GM21528 (cell line): ENCODE measurements around the gene TUBB2B.

ENCODE experiments used
- ATAC-seq: cut with Tn5 transposase; IDR thresholded peaks from one replicate; pipeline ENCODE4 v1.9.1; 2021; ENCODE audit warnings: mild to moderate bottlenecking, moderate library complexity; ENCODE audit not compliant: unreplicated experiment, low FRiP score

The TUBB2B gene

DNA sequence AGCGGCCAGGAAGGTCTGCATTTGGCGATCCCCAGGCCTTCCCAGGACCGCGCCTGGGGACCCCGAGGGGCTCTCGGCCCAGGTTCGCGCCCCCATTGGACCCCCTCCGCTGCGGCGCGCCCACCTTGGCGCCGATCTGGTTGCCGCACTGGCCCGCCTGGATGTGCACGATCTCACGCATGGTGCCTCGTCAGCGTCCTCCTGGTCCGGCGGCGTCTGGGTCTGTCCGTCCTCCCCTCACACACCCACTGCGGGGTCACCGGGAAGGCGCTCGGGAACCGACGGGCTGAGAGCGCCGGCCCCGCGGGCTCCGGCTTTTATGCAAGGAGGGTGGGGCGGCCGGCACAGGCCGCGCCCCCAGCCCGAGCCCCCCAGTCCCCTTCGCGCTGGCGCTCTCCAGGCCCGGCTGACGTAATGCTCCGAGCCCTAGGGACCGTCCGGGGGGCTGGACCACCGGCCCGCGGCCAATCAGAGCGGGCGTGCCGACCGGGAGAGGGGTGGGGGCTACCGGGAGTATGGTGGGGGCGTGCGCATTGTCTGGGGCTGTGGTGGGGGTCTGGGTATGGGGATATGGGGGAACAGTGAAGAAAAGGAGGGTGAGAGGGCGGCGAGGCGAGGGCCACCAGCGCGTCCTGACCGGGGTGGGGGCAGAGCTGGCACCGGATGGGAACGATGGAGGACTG, at the start of gene TUBB2B:
TSS of gene TUBB2B (minus strand) at position 291 of the 683 bp plus-strand sequence. CDS start at position 181, 110 bp downstream.
- ATAC-seq, result no peak

DNA sequence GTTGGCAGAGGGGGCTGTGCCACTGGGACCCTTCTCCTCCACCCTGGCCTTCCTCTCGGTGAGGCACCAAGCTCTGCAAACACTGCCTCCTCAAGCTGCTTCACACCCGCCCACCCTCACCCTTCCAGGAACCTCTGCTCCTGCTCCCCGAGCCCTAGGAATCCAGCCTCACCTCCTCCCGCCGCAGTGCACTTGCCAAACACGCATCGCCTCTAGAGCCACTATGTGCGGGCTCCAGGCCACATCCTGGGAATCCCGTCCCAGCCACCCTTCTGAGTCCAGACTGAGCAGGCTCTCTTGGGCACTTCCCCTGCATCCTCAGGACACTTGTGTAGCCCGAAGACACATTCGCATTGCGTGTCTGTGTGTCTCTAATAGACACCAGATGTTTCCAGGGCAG, 49.8 kb upstream of the TUBB2B start:
- ATAC-seq, result no peak

DNA sequence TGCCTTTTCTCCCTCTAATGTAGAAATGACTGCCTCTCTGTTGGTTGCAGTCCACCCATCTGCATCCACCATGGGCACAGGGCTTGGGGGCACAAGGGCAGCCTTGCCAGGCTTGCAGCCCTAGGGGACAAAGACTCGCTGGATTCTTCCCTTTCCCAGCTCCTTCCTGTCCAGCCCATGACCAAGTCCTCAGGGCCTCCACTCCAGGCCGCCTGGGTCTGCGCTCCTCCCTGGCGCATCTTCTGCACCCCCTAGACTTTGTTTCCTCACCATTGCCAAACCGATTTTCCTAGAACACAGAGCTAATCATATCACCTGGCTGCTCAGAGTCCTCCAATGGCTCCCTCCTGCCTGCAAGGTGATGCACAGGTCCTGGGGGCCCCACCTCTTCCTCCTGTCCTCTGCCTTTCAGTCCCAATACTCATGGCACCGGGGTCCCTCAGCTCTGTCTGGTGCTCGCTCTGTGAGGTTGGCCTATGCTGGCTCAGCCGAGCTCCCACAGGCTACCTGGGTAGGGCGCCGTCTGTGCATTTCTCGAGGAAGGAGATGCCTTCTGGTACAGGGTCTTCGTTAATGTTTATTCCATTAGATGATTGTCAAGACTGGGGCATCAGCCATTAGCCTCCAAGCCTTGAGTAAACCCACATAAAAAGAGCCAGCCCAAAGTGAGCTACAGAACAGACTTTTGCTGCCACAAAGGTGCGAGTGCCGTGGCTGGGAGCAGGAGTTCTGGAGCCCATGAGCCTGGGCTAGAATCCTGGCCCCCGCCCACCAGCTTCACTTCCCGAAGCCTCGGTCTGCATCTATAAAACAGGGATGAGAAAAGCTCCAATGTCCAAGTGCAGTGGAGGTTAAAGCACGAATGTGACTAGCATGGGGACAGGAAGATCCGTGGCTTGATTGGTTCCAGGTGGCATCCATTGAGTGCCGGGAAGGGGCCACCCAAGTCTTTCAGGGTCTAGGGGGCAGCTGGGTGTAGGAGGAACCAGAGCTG, 49.0 kb upstream of the TUBB2B start:
- no peak for ATAC-seq

DNA sequence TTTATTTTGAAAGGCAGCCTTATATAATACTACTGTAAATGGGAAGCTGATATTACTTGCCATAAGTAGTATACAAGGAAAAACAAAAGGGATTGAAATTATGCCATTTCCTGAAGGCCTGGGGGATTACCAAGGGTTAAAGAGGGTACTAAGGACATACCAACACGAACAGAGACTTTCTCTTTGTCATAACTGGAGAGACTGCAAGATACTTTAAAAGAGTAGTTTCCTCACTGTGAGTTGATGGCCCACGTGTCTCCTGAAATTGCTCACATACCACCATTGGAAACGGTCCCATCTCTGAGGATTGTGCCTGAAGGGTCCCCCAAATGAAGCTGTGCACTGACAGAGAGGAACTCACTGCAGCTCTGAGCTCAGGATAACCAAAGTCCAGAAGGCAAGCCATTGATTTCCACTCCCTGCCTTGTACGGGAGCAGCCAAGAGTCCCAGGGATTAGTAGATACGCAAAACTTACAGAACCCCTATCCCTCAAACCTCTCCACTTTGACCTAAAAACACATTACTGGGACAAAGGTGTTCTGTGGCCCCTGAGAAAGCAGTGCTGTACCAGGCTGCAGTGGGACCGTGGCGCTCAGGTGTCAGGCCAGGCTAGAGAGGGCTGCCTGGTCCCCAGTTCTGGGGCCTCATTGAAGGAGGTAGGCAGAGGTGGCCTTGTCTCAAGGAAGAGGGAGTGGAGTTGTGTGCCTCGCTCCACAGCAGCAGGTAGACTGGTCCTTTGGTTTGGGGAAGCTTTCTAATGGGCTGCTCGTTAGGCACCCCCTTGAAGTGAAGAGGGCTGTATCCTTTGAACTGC, 46.5 kb upstream of the TUBB2B start:
- ATAC-seq, result no peak

DNA sequence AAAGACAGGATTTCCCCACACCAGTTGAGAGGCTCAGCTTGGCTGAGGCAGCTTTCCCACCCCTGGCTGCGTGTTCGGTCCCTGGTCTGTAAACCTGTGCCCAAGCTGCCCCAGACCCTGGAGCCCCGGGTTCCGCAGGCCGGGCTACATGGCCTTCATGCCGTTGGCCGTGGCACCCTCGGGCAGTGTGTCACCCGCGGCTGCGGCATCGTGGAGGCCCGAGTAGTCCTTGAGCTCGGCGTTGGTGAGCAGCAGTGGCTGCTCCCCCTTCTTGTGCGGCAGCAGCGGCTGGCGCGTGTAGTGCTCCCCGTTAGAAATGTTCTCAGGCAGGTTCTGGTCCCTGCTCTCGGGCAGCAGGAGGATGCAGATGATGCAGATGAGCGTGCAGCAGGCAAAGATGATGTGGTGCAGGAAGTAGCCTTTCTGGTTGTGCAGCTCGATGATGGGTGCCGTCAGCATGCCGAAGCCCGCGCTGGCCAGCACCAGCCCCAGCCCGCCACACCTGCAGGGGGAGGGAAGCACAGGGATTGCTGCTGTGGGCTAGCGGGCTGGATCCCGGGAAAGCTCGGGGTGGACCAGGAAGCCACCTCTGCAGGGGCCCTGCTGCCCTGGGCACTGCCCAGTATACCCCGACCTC, 45.6 kb upstream of the TUBB2B start:
- no peak for ATAC-seq

DNA sequence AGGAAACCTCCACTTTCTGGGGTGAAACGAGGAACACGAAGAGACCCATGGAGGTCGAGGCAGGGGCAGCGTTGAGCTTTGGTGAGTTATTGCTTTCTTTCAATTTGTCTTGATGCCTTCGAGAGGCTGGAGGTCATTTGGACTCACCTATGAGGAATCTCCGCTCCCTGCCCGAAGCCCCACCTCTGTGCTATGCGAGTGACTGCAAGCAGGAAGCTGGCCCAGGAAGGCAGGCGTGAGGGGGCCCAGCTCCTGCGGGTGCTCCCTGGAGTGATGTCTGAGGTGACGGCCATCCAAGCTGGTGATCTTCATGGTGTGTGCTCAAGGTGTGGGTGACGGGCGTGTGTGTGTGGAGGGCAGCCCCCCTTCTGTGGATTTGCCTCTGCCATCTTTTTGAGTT, 44.3 kb upstream of the TUBB2B start:
- ATAC-seq, result no peak

DNA sequence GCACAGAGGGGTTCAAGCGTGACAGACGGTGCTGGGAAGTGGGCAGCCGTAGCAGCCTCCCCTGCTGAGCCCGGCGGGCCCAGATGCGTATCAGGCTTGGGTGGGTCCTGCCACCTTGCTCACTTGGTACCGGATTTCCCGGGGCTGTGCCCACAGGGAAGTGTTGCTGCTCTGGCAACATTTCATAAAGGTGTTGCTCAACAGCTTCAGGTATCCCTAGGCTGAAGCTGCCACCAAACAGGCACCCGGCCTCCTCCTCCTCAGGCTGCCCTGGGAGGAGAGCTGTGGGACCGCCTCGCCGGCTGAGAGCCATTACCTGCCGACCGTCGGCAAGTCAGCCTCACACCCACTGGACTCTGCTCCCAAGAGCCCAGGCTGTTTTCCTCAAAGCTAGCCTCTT, 42.8 kb upstream of the TUBB2B start:
- ATAC-seq, result no peak

DNA sequence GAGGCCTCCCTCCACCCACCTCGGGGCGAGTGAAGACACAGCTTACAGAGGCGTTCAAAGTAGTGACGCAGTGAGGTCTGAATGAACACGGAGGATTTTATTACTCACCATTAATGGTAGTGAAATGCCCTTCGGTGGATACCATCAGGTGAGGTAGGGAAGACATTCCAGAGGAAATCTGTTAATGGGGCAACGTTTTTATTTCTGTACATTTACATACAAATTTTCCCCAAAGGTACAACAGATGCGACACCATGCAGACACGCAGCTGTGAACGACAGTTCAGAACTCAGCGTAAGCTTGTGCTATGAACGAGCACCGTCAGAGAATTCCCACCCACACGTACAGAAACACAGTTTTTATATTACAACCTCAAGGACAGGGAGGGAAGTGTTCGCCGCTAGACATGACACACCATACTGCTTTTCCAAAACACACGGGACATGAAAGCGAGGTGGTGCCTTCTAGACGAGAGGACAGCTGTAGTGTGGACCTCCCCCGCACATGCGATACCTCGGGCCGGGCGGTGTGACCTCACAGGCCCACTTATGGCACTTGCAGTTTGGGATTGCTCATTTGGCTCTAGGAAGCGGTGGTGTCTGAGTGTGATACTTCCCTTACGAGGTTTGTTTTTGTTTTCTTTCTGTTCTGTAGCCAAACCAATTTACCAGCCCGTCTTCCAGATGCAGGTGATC, 42.0 kb upstream of the TUBB2B start:
- ATAC-seq, result no peak

DNA sequence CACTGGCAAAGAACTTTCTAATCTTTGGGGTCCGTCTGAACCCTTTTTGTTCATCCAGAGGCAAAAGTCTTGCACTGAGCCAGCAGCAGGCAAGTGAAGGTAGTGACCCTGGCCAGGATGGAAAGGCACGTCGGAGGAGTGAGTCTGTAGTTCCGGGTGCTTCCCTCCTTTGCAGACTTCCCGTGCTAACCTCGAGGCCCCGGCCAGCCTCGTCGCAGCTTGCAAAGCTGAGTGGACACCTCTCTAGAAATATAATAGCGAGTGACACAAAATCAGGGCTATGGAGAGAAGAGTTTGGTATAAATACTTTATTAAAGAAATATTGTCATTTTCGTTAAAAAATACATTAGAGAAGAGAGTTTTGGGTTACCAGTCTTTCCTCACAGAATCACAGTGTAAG, 41.2 kb upstream of the TUBB2B start:
- ATAC-seq, result no peak

DNA sequence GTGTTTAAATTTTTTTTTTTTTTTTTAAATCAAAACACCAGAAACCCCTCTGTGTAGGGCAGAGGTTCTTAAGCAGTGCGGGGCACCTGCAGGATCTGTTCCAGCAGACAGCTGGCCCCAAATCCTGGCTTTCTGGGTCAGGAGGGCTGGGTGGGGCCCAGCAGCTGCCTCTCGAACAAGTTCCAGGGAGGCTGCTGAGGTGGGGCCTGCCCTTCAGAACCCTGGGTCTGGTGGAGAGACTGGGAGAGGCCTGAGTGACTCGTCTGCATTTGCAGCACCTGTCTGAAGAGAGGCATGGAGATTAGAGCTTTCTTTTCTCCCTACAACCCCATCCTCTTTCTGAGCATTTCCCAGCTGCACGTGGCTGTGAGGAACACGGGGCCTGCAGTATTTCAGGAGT, 39.7 kb upstream of the TUBB2B start:
- ATAC-seq, result no peak

DNA sequence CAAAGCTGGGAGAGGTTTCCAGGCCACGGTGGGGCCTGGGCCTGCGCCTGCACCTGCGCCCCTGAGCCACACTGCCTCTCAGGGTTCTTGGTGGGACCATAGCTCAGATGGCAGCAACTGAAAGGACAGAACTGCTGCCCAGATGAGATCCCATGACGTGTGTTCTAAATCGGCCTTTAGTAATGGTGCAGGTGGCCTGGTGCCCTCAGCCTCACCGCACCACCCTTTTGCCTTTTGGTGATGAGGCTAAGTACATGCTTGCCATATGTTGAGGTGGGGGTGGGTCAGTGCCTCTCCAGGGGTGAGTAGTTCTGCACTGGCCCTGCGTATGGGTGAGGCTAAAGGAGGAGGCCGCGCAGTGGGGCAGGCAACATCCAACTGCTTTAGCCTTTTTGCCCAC, 38.7 kb upstream of the TUBB2B start:
- ATAC-seq, result no peak

DNA sequence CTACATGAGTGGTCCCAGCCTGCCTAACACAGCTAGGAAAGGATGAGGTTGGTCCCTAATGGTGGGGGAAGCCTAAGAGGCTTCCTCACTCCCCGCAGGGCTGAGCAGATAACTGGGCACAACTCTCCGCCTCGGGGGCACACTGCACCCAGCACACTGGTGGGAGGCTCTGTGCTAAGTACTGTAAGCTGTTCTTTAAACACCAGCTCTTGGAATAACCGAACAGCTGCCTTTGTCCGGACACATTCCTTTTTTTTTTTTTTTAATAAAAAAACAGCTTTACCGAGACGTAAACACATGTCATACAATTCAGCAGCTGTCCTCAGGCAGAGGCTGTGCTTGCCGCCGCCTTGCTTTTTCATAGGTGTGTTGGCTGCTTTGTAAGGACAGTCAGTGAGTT, 38.2 kb upstream of the TUBB2B start:
- ATAC-seq, result no peak

DNA sequence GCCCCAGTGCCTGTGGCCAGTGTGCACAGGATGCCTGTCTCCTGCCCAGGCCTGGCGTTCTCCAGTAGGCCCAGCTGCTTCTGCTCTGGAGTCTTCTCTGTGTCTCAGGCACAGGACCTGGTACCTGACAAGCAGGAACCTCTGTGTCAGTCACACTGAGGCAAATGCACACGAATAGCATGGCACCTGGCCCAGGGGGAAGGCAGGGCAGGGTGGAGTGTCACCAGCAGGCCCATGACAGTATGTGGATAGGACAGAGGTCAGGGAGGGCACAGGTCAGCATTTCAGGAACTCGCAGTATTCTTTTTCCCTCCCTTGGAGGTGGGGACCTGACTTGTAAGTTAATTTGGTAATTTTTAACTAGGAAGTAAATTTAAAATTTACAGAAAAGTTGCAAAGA, 36.9 kb upstream of the TUBB2B start:
- no peak for ATAC-seq

DNA sequence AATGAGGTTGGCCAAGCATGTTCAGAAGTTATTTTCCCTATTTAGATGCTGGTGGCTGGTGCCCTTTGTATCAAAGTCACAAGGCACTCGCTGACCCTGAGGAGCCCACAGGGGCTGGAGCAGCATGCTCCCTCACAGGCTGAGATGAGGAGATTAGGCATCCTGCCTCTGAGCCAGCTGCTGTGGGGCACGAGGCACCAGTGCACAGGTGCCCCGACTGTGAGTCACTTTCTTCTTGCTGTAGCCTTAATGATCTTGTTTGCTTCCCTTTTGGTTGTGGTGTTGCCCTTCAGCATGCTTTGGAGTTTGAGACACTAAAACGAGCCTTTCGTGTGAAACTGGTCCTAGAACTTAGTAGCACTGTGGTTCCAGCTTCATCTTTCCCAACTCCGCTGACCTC, 35.6 kb upstream of the TUBB2B start:
- ATAC-seq, result no peak

DNA sequence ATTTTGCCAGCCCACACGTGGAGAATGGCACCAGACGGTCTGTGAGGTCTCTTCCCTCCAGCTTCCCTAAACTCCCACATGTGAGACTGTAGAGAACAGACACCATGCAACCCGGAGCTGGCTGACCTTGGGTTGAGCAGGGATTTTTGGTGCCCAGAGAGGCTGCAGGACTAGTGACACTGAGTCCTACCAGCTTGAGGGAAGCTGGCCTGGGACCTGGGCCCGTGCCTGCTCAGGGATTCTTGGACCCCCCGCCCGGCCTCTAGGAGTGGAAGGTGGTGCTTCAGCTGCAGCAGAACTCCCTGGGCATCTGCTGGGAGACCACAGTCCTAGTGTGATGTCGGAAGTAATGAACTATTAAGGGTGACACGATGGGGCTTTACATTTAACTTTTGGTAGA, 34.5 kb upstream of the TUBB2B start:
- ATAC-seq, result no peak

DNA sequence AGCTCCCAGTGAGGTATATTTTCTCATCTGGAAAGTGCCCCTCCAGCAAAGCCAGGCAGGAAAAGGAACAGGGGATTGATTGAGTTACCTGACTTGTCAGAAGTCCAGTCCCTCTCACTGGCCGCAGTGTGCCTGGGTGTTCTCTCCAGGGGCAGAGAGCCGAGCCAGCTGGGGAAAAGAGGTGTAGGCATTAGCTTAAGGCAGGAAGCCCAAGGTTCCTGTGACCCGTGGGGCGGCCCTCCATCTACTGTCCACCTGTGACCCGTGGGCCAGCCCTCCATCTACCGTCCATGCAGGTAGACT, 34.0 kb upstream of the TUBB2B start:
- ATAC-seq, result no peak

DNA sequence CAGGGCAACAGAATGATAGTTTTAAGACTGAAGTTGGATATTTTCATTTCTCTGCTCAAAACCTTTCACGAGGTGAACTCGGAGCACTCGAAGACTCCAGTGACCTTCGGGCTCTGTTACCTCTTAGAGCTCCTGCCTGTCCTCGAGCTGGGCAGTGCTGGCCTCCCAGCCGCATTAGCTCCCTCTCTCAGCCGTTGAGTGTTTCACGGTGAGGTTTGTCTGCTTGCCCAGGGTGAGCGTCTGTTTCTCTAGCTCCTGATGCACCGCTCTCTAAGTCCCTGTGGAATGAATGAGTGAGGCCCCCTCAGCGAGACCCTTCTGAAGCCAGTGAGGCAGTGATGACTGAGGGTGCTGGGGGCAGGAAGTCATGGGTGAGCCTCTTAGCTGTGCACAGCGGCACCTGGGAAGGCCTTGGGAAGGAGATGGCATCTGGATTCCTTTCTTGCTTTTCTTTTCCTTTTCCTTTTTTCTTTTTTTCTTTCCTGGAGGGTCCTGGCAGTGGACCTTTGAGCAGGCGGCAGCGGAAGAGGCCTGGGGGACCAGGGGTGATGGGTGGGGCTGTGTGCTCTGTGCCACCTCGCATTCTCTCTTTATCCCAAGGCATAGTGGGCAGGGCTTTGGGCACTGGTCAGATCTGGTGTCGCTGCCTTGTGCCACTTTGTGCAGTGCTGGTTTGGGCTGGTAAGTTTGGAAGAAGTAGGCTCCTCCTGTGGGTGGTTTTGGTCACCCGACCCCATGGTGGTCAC, 33.5 kb upstream of the TUBB2B start:
- ATAC-seq, result no peak

DNA sequence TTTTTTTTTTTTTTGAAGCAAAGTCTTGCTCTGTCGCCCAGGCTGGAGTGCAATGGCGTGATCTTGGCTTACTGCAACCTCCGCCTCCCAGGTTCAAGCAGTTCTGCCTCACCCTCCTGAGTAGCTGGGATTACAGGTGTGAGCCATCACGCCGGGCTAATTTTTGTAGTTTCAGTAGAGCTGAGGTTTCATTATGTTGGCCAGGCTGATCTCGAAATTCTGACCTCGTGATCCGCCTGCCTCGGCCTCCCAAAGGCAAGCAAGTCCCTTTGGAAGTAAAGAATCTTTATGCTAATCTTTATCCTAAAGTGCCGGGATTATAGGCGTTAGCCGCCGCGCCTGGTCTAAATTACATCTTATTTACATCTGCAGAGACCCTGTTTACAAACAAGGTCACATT, 32.8 kb upstream of the TUBB2B start:
- ATAC-seq, result no peak

DNA sequence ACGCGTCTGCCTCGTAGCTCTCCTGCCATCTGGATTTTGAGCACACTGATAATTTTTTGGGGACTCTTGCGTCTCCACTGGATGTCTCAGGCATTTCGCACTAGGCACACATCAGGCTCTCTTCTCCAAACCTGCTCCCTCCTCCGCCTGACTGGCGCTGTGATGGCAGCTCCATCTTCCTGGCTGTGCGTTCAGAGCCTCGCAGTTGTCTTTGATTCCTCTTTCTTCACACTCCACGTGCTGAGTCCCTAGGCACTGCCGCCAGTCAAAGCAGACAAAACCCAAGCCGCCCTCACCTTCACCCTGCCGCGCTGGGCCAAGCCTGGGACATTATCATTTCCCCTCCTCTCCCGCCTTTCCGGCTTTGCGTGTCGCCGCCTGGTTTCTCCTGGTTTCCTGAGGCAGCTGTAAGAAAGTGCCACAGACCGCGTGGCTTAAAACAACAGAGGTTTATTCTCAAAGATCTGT, 32.1 kb upstream of the TUBB2B start:
- peak; percentile 30 for ATAC-seq
